DOHH2 (cell line): ENCODE data around the gene ATP13A3.

Experiments used
- CTCF ChIP-seq: fragments of 200-600 bp; sonication (generic); IDR thresholded peaks from one replicate; pipeline ENCODE4 v1.5.1; 2014; ENCODE audit warnings: antibody characterized with exemption, mild to moderate bottlenecking, low read depth, low read length; ENCODE audit not compliant: poor library complexity, severe bottlenecking
- EZH2phosphoT487 ChIP-seq: fragments of 200-600 bp; sonication (generic); IDR thresholded peaks from 2 replicates; pipeline ENCODE4 v1.6.1; 2017; ENCODE audit warnings: borderline replicate concordance, mild to moderate bottlenecking, antibody characterized with exemption, low read length, moderate library complexity, mixed read lengths

- TF ChIP-seq CTCF (no peak), EZH2phosphoT487 (no peak)
Measured at GRCh38 chr3:194483850-194484249, 3.0 kb downstream of the ATP13A3 start.
